SU-DHL-6 (cell line): ENCODE data around the gene SCTR.

Experiments used
- H2AFZ ChIP-seq: fragments of 200-600 bp; sonication (generic); 2 replicates; pipeline ENCODE4 v1.6.1; 2014; ENCODE audit warnings: low read depth, mild to moderate bottlenecking, moderate library complexity, mixed read lengths, antibody characterized with exemption, low read length; ENCODE audit not compliant: severe bottlenecking
- H3F3A ChIP-seq: fragments of 200-600 bp; shearing (Covaris generic); 2 replicates; pipeline ENCODE4 v1.6.0; 2016; ENCODE audit warnings: antibody characterized with exemption, mild to moderate bottlenecking; ENCODE audit not compliant: insufficient read depth
- H3K27ac ChIP-seq: fragments of 200-600 bp; sonication (generic); 2 replicates; pipeline ENCODE4 v1.5.1; 2016; ENCODE audit warnings: low read depth, mild to moderate bottlenecking, low read length, moderate library complexity, mixed read lengths
- H3K27me3 ChIP-seq: fragments of 200-600 bp; sonication (generic), shearing (Covaris generic); 2 replicates; pipeline ENCODE4 v1.6.0; 2014; ENCODE audit warnings: mild to moderate bottlenecking, low read length
- H3K36me3 ChIP-seq: fragments of 200-600 bp; sonication (generic); 2 replicates; pipeline ENCODE4 v1.6.1; 2014; ENCODE audit warnings: mild to moderate bottlenecking, low read length, mixed read lengths
- H3K4me2 ChIP-seq: fragments of 300-600, 200-600 bp; shearing (Covaris generic), sonication (generic); 2 replicates; pipeline ENCODE4 v1.6.0; 2014; ENCODE audit warnings: low read length, low read depth, mild to moderate bottlenecking; ENCODE audit not compliant: poor library complexity, severe bottlenecking
- H3K4me3 ChIP-seq: fragments of 200-600 bp; sonication (generic); 2 replicates; pipeline ENCODE4 v1.5.1; 2014; ENCODE audit warnings: antibody characterized with exemption, low read length, mild to moderate bottlenecking, mixed read lengths; ENCODE audit not compliant: insufficient read depth, poor library complexity, severe bottlenecking
- H3K79me2 ChIP-seq: fragments of 200-600 bp; sonication (generic); 2 replicates; pipeline ENCODE4 v1.6.1; 2014; ENCODE audit warnings: mild to moderate bottlenecking, low read length, moderate library complexity; ENCODE audit not compliant: insufficient read depth
- H3K9ac ChIP-seq: fragments of 200-600 bp; sonication (generic); 2 replicates; pipeline ENCODE4 v1.7.0; 2014; ENCODE audit warnings: mild to moderate bottlenecking, low read length
- H3K9me2 ChIP-seq: fragments of 200-600 bp; sonication (generic); replicated peaks from 2 replicates; pipeline ENCODE4 v1.6.1; 2014; ENCODE audit warnings: low read length; ENCODE audit not compliant: insufficient read depth
- H3K9me3 ChIP-seq: fragments of 200-600 bp; sonication (generic); 2 replicates; pipeline ENCODE4 v1.6.1; 2014; ENCODE audit warnings: low read length, mixed read lengths; ENCODE audit not compliant: insufficient read depth
- H4K20me1 ChIP-seq: fragments of 200-600 bp; sonication (generic); 2 replicates; pipeline ENCODE4 v1.6.1; 2014; ENCODE audit warnings: low read depth, mild to moderate bottlenecking, antibody characterized with exemption, low read length, moderate library complexity, mixed read lengths
- CTCF ChIP-seq: fragments of 200-600 bp; sonication (generic); IDR thresholded peaks from one replicate; pipeline ENCODE4 v1.5.1; 2017; ENCODE audit warnings: antibody characterized with exemption, mild to moderate bottlenecking, low read length, moderate library complexity; ENCODE audit not compliant: insufficient read depth, poor library complexity, severe bottlenecking
- EZH2phosphoT487 ChIP-seq: fragments of 200-600 bp; sonication (generic), shearing (Covaris generic); conservative IDR thresholded peaks from 2 replicates; pipeline ENCODE4 v1.6.1; 2018; ENCODE audit warnings: mild to moderate bottlenecking, antibody characterized with exemption, low read length, moderate library complexity, mixed read lengths

Gene SCTR

GRCh38 chr2:119425119-119425405 is 99.2 kb downstream of the SCTR start:
- Histone ChIP-seq H2AFZ (no peak overlapping the region), H3K9me3 (peaks cover 12% of the 10 kb centered on the region; the same call in 1 of the 2 replicates), H3K36me3 (no peaks in the 10 kb centered on the region), H3K4me2 (no peak overlapping the region), H3K9me2 (no peaks in the 10 kb centered on the region), H3K79me2 (no peaks in the 10 kb centered on the region), H3F3A (no peaks in the 10 kb centered on the region), H3K27me3 (no peaks in the 10 kb centered on the region), H4K20me1 (no peaks in the 10 kb centered on the region), H3K9ac (no peak overlapping the region), H3K27ac (no peak overlapping the region), H3K4me3 (no peak overlapping the region)
- no peak for TF ChIP-seq CTCF
- no peak for TF ChIP-seq EZH2phosphoT487

- Histone ChIP-seq H3K27me3 (no peaks in the 10 kb centered on the region), H3K4me2 (no peak overlapping the region), H3K4me3 (no peak overlapping the region), H3F3A (no peaks in the 10 kb centered on the region), H4K20me1 (no peaks in the 10 kb centered on the region), H3K79me2 (no peaks in the 10 kb centered on the region), H3K9ac (no peak overlapping the region), H2AFZ (no peak overlapping the region), H3K36me3 (no peaks in the 10 kb centered on the region), H3K27ac (no peak overlapping the region), H3K9me3 (peaks cover 12% of the 10 kb centered on the region; the same call in 1 of the 2 replicates), H3K9me2 (no peaks in the 10 kb centered on the region)
- TF ChIP-seq CTCF (no peak), EZH2phosphoT487 (no peak)
Measured at GRCh38 chr2:119424284-119425118, 99.8 kb downstream of the SCTR start.

GRCh38 chr2:119423811-119424210 is 100.5 kb downstream of the SCTR start:
- Histone ChIP-seq H3K9ac (no peak overlapping the region), H3K9me2 (no peaks in the 10 kb centered on the region), H3K79me2 (no peaks in the 10 kb centered on the region), H3K27ac (no peak overlapping the region), H3F3A (no peaks in the 10 kb centered on the region), H3K27me3 (no peaks in the 10 kb centered on the region), H3K9me3 (peaks cover 12% of the 10 kb centered on the region; the same call in 1 of the 2 replicates), H3K36me3 (no peaks in the 10 kb centered on the region), H4K20me1 (no peaks in the 10 kb centered on the region), H3K4me2 (no peak overlapping the region), H3K4me3 (no peak overlapping the region), H2AFZ (no peak overlapping the region)
- TF ChIP-seq CTCF (no peak), EZH2phosphoT487 (no peak)
